ENCODE measurements around the gene MCTP1.

The MCTP1 gene

GRCh38 chr5:94812232-94812631, 472.7 kb downstream of the MCTP1 start:
- Histone ChIP-seq H3K9ac (ENCODE audit: low read depth, low read length, poor library complexity, severe bottlenecking) (no peak overlapping the region), H3K9me3 (ENCODE audit: insufficient read depth, low read depth, low read length) (no peaks in the 10 kb centered on the region), H4K20me1 (ENCODE audit: insufficient read depth, low read length, poor library complexity, severe bottlenecking) (no peaks in the 10 kb centered on the region), H3F3A (ENCODE audit: low read depth) (peaks cover 15% of the 10 kb centered on the region), H3K36me3 (ENCODE audit: insufficient read depth, low read length) (no peaks in the 10 kb centered on the region), H3K4me1 (ENCODE audit: insufficient read depth, low read length, poor library complexity, severe bottlenecking) (peaks cover 14% of the 10 kb centered on the region), H2AFZ (ENCODE audit: low read length) (no peak overlapping the region), H3K27me3 (ENCODE audit: insufficient read depth, low read length, poor library complexity, severe bottlenecking) (no peaks in the 10 kb centered on the region), H3K9me2 (replicated peaks; ENCODE audit: low read depth, low read length) (no peaks in the 10 kb centered on the region), H3K79me2 (ENCODE audit: insufficient read depth, low read length) (no peaks in the 10 kb centered on the region), H3K4me3 (ENCODE audit: low read length, poor library complexity, severe bottlenecking) (no peak overlapping the region), H3K4me2 (ENCODE audit: low read depth, low read length, poor library complexity, severe bottlenecking) (no peak overlapping the region)
- TF ChIP-seq EZH2phosphoT487 (IDR thresholded peaks at IDR 0.05; ENCODE audit: borderline replicate concordance) (no peak), CTCF (conservative IDR thresholded peaks at IDR 0.05; ENCODE audit: low read length) (peak; percentile 43)

DNA sequence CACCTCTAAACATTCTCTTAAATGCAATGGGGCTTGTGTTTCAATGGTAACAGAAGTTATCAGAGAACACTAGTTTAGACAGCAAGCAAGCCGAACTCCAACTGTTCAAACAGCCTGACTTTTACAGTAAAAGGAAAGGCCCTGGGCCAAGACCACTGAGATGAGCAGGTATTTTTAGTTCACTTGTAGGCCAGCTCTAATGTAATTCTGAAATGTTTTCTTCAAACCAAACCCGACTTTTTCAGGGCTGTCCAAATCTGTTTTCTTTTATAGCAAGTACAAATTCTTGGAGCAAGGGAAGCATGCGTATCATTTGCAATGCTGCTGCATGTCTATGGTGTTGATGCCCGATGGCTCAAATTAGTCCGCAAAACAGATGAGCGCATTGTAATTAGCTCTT, 473.6 kb downstream of the MCTP1 start:
- Histone ChIP-seq H3K4me3 (ENCODE audit: low read length, poor library complexity, severe bottlenecking) (no peak overlapping the region), H3K9me2 (replicated peaks; ENCODE audit: low read depth, low read length) (no peaks in the 10 kb centered on the region), H3F3A (ENCODE audit: low read depth) (peaks cover 15% of the 10 kb centered on the region), H3K4me2 (ENCODE audit: low read depth, low read length, poor library complexity, severe bottlenecking) (no peak overlapping the region), H3K9me3 (ENCODE audit: insufficient read depth, low read depth, low read length) (no peaks in the 10 kb centered on the region), H3K4me1 (ENCODE audit: insufficient read depth, low read length, poor library complexity, severe bottlenecking) (peaks cover 14% of the 10 kb centered on the region), H3K9ac (ENCODE audit: low read depth, low read length, poor library complexity, severe bottlenecking) (no peak overlapping the region), H4K20me1 (ENCODE audit: insufficient read depth, low read length, poor library complexity, severe bottlenecking) (no peaks in the 10 kb centered on the region), H2AFZ (ENCODE audit: low read length) (no peak overlapping the region), H3K79me2 (ENCODE audit: insufficient read depth, low read length) (no peaks in the 10 kb centered on the region), H3K27me3 (ENCODE audit: insufficient read depth, low read length, poor library complexity, severe bottlenecking) (no peaks in the 10 kb centered on the region), H3K36me3 (ENCODE audit: insufficient read depth, low read length) (no peaks in the 10 kb centered on the region)
- TF ChIP-seq CTCF (conservative IDR thresholded peaks at IDR 0.05; ENCODE audit: low read length), result no peak
- TF ChIP-seq EZH2phosphoT487 (IDR thresholded peaks at IDR 0.05; ENCODE audit: borderline replicate concordance), result no peak

DNA sequence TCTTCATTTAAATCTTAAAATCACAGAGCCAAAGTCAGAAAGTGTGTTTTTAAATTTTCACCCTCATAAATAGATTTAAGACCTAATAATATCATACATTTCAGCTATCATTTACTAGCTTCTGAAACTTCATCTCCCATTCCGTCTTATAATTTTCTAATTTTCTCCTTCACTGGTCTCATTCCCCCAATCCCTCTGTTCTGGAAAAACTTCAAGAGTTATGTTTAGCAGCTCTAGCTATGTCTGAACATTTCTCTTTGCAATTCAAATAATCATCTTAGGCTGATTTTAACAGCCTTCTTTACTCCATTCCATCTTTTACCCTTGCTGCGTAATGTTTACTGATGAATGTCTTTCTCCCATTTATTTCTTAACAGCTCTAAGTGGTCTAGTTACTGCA, 474.0 kb downstream of the MCTP1 start:
- H4K20me1 ChIP-seq (ENCODE audit: insufficient read depth, low read length, poor library complexity, severe bottlenecking), result no peaks in the 10 kb centered on the region
- H3K36me3 ChIP-seq (ENCODE audit: insufficient read depth, low read length), result no peaks in the 10 kb centered on the region
- H3K9ac ChIP-seq (ENCODE audit: low read depth, low read length, poor library complexity, severe bottlenecking), result no peak overlapping the region
- H3K79me2 ChIP-seq (ENCODE audit: insufficient read depth, low read length), result no peaks in the 10 kb centered on the region
- H3K9me3 ChIP-seq (ENCODE audit: insufficient read depth, low read depth, low read length), result no peaks in the 10 kb centered on the region
- H3K4me3 ChIP-seq (ENCODE audit: low read length, poor library complexity, severe bottlenecking), result no peak overlapping the region
- H3K27me3 ChIP-seq (ENCODE audit: insufficient read depth, low read length, poor library complexity, severe bottlenecking), result no peaks in the 10 kb centered on the region
- no peak for TF ChIP-seq CTCF (conservative IDR thresholded peaks at IDR 0.05; ENCODE audit: low read length)
- TF ChIP-seq EZH2phosphoT487 (IDR thresholded peaks at IDR 0.05; ENCODE audit: borderline replicate concordance), result no peak
- no peak overlapping the region for H2AFZ ChIP-seq (ENCODE audit: low read length)
- no peaks in the 10 kb centered on the region for H3K9me2 ChIP-seq (replicated peaks; ENCODE audit: low read depth, low read length)
- H3K4me1 ChIP-seq (ENCODE audit: insufficient read depth, low read length, poor library complexity, severe bottlenecking), result peaks cover 12% of the 10 kb centered on the region
- H3F3A ChIP-seq (ENCODE audit: low read depth), result peaks cover 12% of the 10 kb centered on the region
- H3K4me2 ChIP-seq (ENCODE audit: low read depth, low read length, poor library complexity, severe bottlenecking), result no peak overlapping the region
